HG02798 (cell line): ENCODE results near the gene CIDEB.
"Not testable (repeated sequence)": the region's sequence is repeated elsewhere in the genome, so short reads cannot be mapped to it uniquely, and the experiment has no call there.

Experiments
- ATAC-seq: cut with Tn5 transposase; IDR thresholded peaks from one replicate; pipeline ENCODE4 v1.9.1; 2021; ENCODE audit warnings: mild to moderate bottlenecking; ENCODE audit not compliant: unreplicated experiment, poor library complexity

Gene CIDEB

DNA sequence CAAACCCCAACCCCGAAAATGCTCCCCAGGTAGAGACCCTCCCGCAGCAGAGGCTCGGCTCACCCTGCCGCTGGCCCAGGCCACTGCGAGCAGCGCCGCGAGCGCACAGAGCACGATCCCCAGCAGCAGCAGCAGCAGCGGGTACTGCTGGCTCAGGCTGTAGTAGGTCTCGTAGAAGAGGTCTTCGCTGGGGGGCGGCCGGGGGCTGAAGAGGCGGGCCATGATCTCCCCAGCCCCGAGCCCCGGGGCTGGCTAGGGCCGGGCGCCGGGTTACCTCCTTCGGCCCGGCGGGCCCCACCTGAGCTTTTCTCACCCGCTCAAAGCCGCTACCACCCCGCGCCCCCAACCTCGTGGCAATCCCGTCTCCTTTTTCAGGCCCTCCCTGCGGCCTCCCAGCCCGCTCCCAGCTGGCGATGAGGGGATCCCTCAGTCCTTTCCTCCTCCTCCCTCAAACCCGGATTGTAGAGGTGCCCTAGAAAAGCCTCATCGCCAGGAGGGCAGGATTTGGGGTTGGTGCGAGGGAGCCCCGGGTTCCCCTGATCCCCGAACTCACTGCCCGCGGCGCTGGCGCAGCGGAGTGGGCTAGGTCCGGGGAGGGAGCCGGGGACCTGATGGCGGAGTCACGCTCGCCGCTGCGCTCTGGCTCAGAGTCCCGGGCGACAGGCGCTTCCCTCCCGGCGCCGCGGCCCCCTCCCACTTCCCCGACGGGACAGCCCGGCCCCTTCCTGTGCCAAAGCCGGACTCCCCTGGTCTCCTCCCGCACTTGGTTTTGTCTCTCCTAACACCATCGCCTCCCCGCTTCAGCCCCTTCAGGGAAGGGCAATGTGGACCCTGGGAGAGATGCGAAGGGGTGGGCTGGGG is 26.9 kb upstream of the CIDEB start, which contains the start of gene ADCY4:
Gene ADCY4 (minus strand): TSS at position 641 of the 861 bp plus-strand sequence. CDS start 419 bp downstream, at position 222.
- no peak for ATAC-seq

DNA sequence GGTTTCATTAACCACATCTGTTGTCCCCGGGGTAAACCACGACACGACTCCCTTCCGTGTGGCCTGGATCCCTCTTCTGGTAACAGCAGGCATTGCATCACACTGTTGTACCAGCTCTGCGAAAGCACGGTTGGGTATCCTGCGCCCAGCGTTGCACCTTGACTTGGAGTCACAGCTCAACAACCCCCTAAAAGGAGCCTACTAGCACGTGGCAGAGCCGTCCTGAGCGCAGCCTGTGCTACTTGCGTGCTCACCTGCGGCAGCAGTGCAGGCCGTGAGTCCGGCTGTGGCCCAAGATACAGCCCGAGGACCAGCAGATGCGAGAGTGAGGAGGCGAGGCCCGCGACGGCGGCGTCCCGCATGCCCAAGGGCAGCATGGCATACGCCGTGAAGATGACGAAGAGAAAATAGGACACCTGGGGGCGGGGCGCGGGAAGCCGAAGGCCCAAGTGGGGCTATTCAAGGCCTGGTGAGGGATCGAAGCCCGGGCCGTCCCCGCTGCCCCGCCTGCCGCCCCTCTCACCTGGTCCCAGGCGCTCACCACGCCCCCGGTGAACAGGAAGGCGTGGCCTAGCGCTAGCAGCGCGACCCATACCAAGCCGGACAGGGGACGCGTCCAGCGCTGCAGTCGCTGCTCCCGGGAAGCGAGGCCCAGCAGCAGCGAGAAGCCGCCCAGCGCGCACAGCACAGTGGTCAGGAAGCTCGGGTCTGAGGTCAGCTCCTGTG is 24.7 kb upstream of the CIDEB start:
- ATAC-seq = peak; percentile 83

GRCh38 chr14:24331731-24332267 is 24.0 kb upstream of the CIDEB start:
- ATAC-seq = no peak

GRCh38 chr14:24330973-24331674 is 23.3 kb upstream of the CIDEB start:
- no peak for ATAC-seq

- no peak for ATAC-seq
These were observed 22.0 kb upstream of the CIDEB start for GRCh38 chr14:24329736-24330135.

DNA sequence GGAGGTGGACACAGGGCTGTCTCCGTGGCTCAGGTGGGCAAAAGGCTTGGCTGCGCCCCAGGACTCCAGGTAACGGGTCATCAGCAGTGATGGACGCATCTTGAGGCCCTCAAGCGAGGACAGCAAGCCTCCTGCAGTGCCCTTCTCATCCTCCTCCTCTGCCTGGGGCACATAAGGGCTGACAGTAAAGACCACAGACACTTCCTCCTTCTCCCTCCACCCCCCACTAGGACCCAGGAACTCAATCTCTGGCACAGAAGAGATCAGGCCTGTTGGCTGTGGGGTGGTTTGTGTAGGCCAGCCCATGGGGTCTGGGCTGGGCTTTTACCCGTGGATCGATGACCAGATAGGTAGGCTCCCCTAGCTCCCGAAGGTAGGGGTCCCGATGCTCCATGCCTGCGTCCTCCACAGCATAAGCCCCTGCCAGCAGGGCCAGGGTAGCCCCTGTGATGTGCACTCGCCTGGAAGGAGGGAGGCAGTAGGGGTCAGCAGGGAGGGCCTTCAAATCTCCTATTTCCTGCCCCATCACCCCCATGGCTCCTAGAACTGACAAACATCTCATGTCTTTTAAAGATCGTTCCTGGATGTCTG is 21.4 kb upstream of the CIDEB start:
- no peak for ATAC-seq

DNA sequence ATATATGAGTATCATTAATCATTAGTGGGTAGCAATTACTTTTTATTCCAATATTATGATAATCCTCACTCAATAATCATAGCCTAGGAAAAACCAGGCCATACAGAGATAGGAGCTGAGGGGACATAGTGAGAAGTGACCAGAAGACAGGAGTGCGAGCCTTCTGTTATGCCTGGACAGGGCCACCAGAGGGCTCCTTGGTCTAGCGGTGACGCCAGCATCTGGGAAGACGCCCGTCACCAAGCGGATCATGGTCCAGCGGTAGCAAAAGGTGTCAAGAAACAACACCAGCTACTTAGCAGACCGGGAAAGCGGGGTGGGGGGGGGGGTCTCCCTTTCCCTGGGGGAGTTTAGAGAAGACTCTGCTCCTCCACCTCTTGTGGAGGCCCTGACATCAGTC is 20.1 kb upstream of the CIDEB start:
- ATAC-seq = not testable (repeated sequence)

GRCh38 chr14:24327303-24327702 is 19.5 kb upstream of the CIDEB start:
- ATAC-seq = no peak

DNA sequence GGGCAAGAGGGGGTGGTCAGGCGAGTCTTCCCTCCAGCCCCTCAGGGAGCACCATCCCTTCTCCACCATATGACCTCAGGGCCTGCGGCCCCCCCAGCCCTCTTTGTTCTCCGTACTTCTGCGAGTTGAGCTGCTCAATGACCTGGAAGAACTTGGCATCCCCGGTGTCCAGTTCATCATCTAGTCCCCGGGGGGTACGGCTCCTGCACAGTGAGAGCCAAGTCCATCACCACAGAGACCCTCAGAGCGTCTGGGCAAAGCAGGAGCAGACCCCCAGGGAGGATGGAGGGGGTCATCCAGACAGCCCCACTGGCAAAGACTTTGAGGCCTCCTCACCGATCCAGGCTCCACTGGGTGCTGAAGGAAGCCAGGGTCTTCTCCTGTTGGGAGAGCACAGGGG is 18.2 kb upstream of the CIDEB start:
- ATAC-seq = no peak

- ATAC-seq = no peak
These were observed 17.3 kb upstream of the CIDEB start for GRCh38 chr14:24325041-24325530.

DNA sequence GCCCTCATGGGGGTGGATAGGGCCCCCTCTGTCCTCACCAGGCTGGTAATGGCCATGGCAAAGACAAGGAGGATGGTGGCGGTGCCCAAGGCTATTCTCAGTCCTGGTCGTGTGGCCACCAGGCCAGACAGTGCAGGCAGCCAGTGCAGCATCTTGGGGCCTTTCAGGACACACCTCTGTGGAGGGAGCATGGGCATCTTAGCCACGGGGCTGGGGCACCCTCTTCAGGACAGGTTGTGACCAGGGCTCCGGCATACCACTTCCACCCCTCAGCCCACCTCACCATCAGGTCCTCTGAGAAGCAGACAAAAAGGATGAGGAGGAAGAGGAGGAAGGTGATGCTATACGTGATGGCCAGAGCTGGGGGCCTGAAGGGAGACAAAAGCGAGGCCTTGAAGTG is 16.2 kb upstream of the CIDEB start:
- no peak for ATAC-seq

DNA sequence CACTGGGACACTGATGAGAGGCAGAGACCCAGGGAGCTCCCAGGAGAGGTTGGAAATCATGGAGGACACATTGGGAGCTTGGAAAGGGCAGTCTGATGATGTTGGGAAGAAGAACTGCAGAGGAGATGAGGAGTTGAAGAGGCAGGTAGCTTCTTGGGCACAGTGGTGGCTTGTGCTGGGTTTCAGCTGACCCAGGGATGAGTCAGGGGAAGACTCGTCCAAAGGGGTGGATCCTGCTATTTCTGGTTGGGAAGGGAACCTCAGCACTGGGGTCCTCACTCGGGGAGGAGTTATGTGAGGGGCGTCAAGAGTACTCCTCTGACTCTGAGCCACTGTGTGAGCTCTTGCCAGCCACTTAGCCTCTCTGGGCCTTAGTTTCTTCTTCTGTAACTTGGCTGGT is 15.6 kb upstream of the CIDEB start:
- ATAC-seq = no peak

DNA sequence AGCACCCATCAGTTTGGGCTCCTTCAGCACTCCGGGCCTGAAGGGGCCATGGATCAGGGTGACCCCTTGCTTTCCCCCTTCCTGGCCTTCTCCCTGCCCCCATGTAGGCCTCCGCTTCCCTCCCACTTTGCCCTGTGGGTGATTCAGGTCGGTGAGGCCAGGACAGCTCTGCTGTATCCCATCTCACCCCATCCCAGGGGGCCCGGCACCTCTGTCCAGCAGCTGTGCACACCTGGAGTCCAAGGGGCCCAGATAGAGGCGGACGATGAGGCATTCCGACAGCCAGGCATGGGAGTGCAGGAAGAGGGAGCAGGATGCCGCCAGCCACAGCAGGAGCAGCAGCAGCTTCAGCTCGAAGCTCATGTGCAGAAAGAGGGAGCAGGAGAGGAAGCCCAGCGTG is 14.9 kb upstream of the CIDEB start:
- no peak for ATAC-seq

DNA sequence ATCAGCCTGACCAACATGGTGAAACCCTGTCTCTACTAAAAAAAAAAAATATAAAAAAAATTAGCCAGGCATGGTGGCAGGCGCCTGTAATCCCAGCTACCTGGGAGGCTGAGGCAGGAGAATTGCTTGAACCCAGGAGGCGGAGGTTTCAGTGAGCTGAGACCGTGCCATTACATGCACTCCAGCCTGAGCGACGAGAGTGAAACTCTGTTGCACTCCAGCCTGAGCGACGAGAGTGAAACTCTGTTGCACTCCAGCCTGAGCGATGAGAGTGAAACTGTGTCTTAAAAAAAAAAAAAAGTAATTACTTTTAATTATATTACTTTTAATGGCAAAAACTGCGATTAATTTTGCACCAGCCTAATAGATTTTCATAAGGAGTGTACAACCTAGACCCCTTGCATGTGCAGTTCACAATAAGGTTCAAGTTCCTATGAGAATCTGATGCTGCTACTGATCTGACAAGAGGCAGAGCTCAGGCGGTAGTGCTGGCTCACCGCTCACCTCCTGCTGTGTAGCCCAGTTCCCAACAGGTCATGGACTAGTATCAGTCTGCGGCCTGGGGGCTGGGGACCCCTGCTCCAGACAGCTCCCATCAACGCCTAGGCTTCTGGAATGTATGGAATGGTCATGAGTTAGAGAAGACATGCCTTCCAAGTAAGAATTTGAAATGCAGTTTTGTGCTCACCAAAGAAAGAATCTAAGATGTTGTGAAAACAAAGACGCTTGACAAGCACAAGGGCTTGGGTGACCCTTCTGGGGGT is 13.6 kb upstream of the CIDEB start:
- ATAC-seq = no peak

DNA sequence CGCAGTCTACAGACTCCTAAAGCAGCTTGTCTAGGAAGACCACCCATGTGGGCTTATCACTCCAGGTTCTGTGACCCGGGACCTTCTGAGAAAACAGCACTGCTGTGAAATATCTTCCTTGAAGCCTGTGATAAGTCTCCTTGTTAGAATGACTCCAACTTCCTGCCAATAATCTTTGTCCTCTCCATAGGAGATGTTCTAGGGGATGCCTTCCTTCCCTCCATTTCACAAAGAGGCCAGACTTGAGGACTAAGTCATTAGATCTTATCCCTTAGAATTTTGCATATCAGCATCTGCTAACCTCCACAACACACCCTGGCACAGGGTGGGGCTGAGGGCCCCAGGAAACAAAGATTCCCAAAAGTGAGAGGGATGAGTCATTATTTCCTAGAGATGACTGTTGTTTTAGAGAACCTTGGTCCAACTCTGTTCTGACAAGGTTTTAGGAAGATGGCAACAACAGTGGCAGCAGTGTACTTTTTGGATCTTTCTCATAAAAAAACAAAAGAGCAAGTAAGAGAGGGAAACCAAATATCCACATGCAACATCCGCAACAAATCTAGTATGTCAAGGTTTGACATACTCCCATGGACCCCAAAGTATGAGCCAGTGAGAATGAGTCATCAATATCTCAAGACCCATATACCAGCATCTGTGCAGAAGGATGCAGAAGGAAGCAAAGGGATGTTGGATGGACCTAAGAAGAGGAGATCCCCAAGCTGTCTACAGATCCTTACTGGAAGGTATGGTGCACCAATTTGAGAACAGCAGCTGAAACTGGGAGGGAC is 9.6 kb upstream of the CIDEB start:
- no peak for ATAC-seq

- no peak for ATAC-seq
These were observed 8.8 kb upstream of the CIDEB start for GRCh38 chr14:24316597-24316950.

DNA sequence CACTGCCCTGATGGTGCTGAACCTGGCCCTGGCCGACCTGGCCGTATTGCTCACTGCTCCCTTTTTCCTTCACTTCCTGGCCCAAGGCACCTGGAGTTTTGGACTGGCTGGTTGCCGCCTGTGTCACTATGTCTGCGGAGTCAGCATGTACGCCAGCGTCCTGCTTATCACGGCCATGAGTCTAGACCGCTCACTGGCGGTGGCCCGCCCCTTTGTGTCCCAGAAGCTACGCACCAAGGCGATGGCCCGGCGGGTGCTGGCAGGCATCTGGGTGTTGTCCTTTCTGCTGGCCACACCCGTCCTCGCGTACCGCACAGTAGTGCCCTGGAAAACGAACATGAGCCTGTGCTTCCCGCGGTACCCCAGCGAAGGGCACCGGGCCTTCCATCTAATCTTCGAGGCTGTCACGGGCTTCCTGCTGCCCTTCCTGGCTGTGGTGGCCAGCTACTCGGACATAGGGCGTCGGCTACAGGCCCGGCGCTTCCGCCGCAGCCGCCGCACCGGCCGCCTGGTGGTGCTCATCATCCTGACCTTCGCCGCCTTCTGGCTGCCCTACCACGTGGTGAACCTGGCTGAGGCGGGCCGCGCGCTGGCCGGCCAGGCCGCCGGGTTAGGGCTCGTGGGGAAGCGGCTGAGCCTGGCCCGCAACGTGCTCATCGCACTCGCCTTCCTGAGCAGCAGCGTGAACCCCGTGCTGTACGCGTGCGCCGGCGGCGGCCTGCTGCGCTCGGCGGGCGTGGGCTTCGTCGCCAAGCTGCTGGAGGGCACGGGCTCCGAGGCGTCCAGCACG is 8.2 kb upstream of the CIDEB start:
- ATAC-seq = no peak

- ATAC-seq = no peak
These were observed 7.5 kb upstream of the CIDEB start for GRCh38 chr14:24315243-24315806.
